HG03139 (cell line): Measurements from ENCODE around the gene LRRN4.
A peak's percentile ranks its signal among the peaks of the same experiment; 100 is the strongest.
"Not testable (repeated sequence)": the region's sequence is repeated elsewhere in the genome, so short reads cannot be mapped to it uniquely, and the experiment has no call there.

Experiments
- ATAC-seq: cut with Tn5 transposase; IDR thresholded peaks from one replicate; pipeline ENCODE4 v1.9.1; 2021; ENCODE audit not compliant: unreplicated experiment

The LRRN4 gene

GRCh38 chr20:6034134-6034969, 19.5 kb downstream of the LRRN4 start:
- ATAC-seq: no peak

- not testable (repeated sequence) for ATAC-seq
These were observed 21.0 kb downstream of the LRRN4 start for GRCh38 chr20:6032907-6033306.

GRCh38 chr20:6030453-6031080, 23.3 kb downstream of the LRRN4 start:
- no peak for ATAC-seq

GRCh38 chr20:6029538-6029937, 24.3 kb downstream of the LRRN4 start:
- ATAC-seq: no peak

- no peak for ATAC-seq
These were observed 25.0 kb downstream of the LRRN4 start for GRCh38 chr20:6028818-6029217.

GRCh38 chr20:6026051-6026450, 27.8 kb downstream of the LRRN4 start:
- ATAC-seq: no peak

GRCh38 chr20:6024768-6025167, 29.1 kb downstream of the LRRN4 start:
- ATAC-seq: no peak

GRCh38 chr20:6017880-6018279, 36.0 kb downstream of the LRRN4 start:
- no peak for ATAC-seq

GRCh38 chr20:6017467-6017866, 36.4 kb downstream of the LRRN4 start:
- no peak for ATAC-seq

GRCh38 chr20:6014957-6015356, 38.9 kb downstream of the LRRN4 start:
- ATAC-seq: no peak

- no peak for ATAC-seq
These were observed 39.8 kb downstream of the LRRN4 start for GRCh38 chr20:6014017-6014416.

GRCh38 chr20:6012179-6012578, 41.7 kb downstream of the LRRN4 start:
- no peak for ATAC-seq

- no peak for ATAC-seq
These were observed 45.6 kb downstream of the LRRN4 start for GRCh38 chr20:6008254-6008653.

GRCh38 chr20:6007529-6008103, 46.2 kb downstream of the LRRN4 start:
- ATAC-seq: no peak

- no peak for ATAC-seq
These were observed 46.7 kb downstream of the LRRN4 start for GRCh38 chr20:6007094-6007528.

GRCh38 chr20:6006603-6006949, 47.3 kb downstream of the LRRN4 start:
- ATAC-seq: no peak

- no peak for ATAC-seq
These were observed 53.0 kb downstream of the LRRN4 start for GRCh38 chr20:6000871-6001270.

- ATAC-seq: no peak
These were observed 54.1 kb downstream of the LRRN4 start for GRCh38 chr20:5999783-6000182.

GRCh38 chr20:5996765-5997164, 57.1 kb downstream of the LRRN4 start:
- ATAC-seq: peak; percentile 89

GRCh38 chr20:5991623-5992441, 62.0 kb downstream of the LRRN4 start:
- ATAC-seq: no peak

- no peak for ATAC-seq
These were observed 62.9 kb downstream of the LRRN4 start for GRCh38 chr20:5990946-5991345.
